ENCODE measurements around the gene TSPEAR.

Gene TSPEAR

GRCh38 chr21:44718571-44718970, 7.2 kb upstream of the TSPEAR start:
- no peak for DNase-seq

DNA sequence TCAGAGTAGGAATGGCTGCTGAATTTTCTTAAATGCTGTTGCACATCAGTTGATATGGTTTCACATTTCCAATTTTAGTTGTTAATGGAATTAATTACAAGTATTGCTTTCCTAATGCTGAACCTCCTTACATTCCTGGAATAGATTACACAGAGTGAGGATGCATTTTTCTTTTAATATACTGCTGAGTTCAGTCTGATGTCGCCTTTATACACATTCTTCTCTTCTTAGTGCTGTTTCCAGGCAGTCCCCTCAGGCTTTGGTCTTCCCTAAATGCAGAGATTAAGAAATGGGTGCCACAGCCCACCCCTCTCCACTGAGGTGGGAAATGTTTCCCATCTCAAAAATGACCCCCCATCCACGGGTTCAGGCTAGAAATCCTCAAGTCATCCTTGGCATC, 6.7 kb upstream of the TSPEAR start:
- no peak for DNase-seq

GRCh38 chr21:44716984-44717383, 5.6 kb upstream of the TSPEAR start:
- DNase-seq = no peak

DNA sequence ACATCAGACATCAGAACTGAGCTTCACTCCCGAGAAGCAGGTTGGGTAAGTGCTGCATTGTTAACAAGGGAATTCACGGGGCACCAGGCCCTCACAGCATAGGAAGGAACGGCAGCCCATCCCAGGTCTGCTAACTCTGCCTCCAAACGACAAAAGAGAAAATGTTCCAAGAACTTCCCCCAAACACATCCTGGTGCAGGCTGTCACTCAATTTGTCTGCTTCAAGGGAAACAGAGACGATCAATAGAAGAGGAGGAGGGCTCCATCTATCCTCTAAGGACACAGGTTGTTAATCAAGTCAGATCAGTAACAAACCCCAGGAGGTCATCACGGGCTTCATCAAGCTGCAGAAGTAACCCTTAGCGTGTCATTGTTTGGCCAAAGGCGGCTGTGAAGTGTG, 3.5 kb upstream of the TSPEAR start:
- no peak for DNase-seq

DNA sequence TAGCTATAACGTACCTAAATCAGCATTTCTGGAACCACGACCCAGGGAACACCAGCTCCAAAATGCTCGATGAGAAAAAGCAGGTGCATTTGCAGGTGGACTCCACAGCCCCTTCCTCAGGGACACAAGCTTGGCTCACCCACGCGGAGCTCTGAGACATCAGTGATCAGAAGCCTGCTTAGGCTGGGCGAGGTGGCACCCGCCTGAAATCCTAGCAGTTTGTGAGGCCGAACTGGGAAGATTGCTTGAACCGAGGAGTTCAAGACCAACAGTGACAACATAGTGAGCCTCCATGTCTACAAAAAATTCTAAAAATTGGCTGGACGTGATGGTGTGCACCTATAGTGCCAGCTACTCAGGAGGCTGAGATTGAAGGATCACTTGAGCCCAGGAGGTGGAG, 2.5 kb upstream of the TSPEAR start:
- DNase-seq = no peak

DNA sequence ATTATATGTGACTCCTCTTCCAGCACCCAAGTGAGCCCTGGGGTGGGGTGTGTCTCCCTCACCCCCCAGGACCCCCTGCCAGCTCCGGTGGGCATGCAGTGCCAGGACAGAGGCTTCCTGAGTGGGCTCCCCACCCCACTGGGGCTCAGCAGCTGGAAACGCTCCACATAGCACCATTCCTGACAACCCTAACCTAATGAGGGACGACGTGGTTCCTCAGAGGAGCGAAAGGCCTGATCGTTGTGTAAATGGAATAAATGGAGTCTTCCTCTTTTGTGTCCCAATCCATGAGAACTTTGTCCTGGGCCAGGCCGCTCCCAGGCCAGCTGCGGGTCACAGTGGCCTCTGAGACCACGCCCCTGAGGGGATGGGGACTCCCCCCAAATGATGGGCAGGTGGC, 1.8 kb upstream of the TSPEAR start:
- DNase-seq = no peak

DNA sequence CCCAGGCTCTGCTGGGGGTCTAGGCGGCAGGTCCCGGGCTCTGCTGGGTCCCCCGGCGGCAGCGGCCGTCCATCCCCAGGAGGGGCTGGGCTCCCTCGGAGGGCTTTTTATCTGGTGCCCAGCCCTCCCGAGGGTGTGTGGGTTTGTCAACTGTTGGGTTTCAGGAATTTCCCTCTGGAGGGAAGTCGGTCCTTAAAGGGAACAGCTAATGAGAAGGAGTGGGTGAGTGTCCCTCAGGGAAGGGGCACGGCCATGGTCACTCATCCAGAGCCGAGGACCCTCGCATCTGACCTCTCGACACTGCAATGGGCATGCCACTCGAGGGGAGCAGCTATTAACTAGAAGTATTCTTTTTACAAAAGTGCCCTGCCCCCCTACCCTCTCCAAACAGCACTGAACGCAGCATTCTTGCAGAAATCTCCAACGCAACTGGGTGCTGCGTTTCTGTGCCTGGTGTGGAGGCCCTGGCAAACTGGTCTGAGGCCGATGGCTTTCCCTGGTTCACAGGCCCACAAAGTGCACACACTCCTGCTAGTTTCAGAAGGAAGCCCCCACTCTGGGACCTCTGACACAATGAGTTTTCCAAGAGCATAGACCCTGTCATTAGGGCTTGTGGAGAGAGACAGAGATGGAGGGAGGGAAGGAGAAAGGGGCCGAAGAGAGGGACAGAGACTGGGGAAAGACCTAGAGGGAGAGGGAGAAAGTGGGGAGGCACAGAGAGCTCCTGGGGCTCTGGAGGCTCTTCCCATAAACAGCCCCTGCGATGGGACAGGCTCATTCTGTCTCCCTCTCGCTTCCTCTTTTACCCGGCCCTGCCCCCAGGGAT, 1.0 kb upstream of the TSPEAR start:
- DNase-seq = no peak

GRCh38 chr21:44710756-44711326, 531 bp downstream of the TSPEAR start:
- no peak for DNase-seq

- DNase-seq = no peak
Measured at GRCh38 chr21:44710294-44710665, 1.1 kb downstream of the TSPEAR start.

DNA sequence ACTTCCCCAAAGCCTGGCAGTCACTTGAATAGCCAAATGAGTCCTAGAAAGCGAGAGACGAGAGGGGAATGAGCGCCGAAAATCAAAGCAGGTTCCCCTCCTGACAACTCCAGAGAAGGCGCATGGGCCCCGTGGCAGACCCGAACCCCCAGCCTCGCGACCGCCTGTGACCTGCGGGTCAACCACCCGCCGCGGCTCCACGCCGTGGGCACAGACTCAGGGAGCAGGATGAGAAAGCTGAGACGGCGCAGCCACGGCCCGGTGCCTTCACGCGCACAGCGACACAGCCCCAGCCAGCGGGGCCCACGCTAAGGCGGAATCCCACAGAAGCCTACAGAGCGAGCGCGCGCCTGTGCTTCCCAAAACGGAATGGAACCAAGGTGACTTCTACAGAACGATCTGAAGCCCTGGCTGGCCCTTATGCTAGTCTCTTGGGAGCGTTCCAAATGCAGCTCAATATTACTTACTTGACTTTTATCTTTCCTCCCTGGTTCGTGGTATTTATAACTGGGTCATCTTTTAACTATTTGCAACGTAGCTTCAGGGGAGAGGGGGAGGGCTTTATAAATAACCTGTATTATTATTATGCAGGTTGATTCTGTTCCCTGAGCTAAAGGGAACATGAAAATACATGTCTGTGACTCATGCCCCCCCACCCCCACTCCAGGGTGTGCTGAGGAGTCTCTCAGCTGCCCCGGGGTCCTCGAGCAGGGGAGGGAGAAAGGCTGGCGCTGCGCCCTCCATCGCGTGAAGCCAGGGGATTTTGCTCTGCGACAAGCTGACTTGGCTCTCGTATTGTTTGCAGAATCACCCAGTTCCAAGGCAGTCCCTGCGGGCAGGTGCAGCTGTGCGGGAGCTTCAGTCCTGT, 1.7 kb downstream of the TSPEAR start:
- DNase-seq = peak; percentile 74

DNA sequence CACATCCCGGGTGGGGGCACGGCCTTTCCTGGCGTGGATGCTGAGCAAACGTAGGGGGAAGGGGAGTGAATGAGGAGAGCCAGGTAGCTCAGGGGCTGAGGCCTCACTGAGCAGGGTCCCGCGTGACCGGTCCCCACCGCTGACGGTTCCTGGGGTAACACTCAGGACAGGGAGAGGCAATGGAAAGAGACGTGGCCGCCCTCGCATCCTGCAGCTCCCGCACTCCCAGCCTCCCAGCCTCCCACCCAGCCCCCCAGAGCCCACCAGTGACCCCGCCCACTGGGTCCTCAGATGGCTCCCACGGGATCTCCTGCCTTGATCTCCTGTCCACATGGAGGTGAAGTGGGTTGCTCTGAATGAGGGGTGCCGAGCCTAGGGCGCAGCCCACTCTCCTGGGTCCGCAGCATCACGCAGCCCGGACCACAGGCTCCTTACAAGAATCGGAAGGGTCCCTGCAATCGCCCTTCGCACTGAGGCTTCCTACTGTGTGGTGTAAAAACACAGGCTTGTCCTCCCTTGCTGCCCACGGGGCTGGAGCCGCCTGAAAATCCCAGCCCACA, 2.4 kb downstream of the TSPEAR start:
- DNase-seq = no peak

DNA sequence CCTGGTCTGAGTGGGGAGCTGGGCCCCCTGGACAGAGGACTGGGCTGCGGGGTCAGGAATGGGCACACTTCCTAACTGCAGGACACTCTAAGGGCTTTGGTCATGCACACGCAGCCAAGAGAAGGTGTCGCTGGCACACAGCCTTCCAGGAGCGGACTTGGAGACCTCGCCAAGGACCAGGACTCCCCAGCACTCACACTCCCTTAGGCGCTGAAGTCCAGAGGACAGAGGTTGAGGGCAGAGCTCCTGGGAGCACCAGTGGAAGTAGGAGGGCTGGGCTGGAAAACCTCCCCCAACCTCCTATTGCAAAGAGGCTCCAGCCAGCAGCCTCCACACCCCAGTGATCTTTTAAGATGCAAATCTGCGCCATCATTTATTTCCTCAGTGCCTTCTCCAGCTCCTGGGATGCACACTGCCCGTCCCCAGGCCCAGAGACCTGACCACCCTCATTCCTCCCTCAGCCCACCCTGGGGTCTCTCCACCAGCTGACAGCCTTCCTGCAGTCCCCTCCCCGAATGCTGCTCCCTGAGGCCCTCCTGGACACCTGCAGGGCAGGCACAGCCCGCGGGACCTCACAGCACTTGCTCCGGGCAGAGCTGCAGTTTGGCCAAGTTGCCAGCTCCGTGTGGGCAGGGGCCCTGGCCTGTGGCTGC, 3.0 kb downstream of the TSPEAR start:
- DNase-seq = no peak

DNA sequence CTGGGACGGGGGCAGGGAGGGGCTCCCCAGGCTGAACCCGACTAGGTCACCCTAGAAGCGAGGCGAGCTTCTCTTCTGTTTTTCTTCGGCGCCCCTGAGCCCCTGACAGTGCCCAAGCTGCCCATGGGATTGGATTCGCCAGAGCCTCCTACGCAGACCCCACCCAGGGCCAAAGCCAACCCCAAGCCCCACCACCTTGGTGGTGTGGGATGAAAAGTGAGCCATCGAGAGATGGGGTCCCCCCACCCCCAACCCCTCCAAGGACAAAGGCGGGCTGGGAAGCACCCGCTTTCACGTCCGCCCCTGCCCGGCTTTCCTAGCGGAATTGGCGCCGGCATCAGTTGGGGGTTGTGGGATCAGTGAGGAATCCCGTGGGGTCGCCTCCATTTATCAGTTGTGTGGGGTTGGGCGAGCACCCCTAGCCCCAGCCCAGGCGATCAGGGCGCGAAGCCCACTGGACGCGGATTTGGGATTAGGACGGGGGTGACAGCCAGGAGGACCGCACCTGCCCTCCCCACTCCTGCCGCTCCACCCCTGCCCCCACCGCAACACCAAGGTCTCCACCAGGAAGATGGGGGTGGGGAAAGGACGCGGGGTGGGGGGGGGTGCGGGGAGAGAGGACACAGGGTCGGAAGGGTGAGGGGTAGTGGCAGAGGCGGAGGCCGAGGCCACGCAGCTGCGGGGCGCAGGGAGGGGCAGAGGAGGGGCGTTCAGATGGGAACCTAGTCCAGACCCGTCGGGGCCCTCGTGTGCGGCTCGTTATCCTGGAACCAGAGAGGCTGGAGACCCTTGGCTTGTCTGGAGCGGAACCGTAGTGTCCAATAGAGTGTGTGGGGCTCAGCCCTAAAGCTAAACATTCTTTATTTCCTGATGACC, 4.4 kb downstream of the TSPEAR start:
- DNase-seq = no peak

DNA sequence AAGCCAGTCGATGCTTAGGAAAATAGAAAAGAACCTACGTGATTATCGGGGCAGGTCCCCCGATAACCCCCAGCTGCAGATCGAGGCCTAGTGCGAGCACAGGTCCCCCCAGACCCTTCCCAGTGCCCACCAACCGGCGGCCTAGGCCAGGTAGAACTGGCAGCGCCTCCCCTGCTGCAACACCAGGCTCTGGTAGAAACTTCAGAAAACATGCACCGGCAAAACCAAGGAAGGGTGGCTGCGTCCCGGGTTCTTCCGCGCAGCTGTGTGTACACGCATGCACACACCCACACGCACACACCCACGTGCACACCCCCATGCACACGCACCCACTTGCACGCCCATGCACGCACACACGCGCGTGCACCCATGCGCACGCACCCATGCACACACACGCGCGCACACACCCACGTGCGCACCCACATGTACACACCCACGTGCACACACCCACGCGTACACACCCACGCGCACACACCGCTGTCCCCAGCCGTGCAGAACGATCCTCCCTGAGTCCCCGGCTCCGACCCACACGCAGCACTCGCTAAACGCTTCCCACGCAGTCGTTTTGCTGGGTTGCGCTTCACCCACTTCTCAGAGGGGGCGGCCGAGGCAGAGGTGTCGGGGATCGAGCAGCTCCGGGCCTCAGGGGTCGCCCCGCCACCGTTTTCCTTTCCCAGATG, 5.2 kb downstream of the TSPEAR start:
- DNase-seq = no peak

DNA sequence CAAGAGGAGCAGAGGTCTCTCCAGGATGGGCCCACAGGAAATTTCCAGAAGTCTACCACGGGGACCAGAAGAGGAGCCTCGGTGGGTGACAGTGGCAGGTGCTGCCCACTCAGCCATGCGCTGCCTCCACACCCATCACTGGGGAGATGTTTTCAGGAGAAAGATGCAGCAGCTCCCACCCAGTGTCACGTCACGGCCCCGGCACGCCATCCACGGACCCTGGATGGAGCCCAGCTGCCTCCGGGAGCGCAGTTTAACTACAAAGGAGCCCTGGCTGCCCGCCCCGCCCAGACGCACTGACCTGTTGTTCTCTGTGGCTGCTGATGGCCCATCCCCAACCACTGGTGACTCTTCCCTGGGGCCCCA, 6.8 kb downstream of the TSPEAR start:
- DNase-seq = no peak

GRCh38 chr21:44703731-44704635, 7.4 kb downstream of the TSPEAR start:
- DNase-seq = no peak

DNA sequence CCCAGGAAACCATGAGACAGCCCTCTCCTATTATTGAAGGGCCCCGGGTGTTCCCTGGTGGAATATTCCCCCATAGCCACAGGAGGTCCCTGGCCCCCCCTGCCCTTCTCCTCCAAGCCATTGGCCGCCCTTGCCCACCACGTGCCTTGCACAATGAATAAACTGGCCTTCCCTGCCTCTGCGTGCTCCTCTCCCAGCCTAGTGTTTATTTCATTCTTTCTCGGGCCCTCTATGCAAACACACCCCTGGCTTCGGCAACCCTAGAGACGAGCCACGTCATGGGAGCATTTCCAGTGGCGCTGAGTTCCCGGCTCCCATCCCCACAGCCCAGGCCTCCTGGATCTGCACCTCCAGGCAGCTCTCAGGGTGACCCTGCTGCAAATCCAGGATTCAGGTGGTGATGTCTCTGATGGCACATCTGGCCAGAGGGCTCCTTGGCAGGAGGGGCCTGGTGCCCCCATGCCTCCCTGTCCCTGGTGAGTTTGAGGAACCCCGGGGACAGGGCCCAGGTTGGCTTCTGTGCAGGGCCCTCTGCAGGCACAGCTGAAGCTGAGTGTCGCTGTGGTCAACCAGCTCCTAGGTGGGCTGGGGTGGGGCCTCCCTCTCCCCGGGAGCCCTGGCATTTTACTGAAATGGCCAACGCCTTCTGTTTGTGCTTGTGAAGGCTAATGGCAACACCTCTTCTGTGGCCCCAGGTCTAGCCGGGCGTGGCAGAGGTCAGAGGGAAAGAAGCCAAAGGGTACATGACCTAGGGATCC, 8.2 kb downstream of the TSPEAR start:
- peak; percentile 41 for DNase-seq

DNA sequence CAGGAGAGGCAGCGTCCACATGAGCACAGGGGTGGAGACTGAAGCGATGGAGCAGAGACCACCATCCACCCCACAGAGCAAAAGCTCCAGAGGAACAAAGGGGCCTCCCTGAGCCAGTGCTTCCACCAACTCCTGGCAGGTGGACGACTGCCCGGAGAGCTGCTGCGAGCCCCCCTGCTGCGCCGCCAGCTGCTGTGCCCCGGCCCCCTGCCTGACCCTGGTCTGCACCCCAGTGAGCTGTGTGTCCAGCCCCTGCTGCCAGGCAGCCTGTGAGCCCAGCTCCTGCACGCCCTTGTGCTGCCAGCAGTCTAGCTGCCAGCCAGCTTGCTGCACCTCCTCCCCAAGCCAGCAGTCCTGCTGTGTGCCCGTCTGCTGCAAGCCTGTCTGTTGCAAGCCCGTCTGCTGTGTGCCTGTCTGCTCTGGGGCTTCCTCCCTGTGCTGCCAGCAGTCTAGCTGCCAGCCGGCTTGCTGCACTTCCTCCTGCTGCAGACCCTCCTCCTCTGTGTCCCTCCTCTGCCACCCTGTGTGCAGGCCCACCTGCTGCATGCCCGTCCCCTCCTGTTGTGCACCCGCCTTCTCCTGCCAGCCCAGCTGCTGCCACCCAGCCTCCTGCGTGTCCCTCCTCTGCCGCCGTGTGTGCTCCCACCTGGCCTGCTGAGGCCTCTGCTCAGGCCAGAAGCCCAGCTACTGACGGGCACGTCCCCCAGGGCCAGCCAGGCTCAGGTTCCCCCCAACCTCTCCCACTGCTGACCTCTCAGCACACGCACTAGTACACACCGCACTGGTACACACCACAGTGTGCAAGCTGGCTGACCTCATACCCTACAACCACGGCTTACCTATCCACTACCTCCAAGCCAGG, 9.0 kb downstream of the TSPEAR start:
- DNase-seq = no peak

DNA sequence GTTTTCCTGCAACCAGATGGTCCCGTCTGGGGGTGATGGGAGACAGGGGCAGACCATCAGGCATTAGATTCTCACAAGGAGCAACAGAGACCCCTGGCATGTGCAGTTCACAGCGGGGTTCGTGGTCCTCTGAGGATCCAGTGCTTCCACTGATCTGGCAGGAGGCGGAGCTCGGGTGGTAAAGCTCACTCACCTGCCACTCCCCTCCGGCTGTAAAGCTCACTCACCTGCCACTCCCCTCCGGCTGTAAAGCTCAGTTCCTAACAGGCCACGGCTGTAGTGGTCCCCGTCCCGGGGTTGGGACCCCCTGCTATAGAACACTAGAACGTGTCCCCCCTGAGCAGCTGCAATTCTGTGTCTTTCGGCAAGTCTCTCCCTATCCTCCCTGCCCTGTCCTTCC, 9.8 kb downstream of the TSPEAR start:
- no peak for DNase-seq

All from SHP77 treated with DMSO at 0.1 percent for 48 hours (cell line).